Ishikawa (cell line): Measurements from ENCODE around the gene PRKCH.

Experiments used
- CEBPB ChIP-seq: IDR thresholded peaks from 2 replicates; pipeline ENCODE4 v1.6.1; 2012
- CREB1 ChIP-seq: IDR thresholded peaks from 2 replicates; pipeline ENCODE4 v1.6.1; 2012; ENCODE audit warnings: low read depth
- EGR1 ChIP-seq: IDR thresholded peaks from 2 replicates; pipeline ENCODE4 v1.6.1; 2012
- EP300 ChIP-seq: IDR thresholded peaks from 2 replicates; pipeline ENCODE4 v1.6.1; 2012; ENCODE audit warnings: borderline replicate concordance
- FOXM1 ChIP-seq: IDR thresholded peaks from 2 replicates; pipeline ENCODE4 v1.6.1; 2012; ENCODE audit warnings: low read depth, borderline replicate concordance
- MAX ChIP-seq: IDR thresholded peaks from 2 replicates; pipeline ENCODE4 v1.6.1; 2012
- NFIC ChIP-seq: IDR thresholded peaks from 2 replicates; pipeline ENCODE4 v1.6.1; 2012
- RAD21 ChIP-seq: IDR thresholded peaks from 2 replicates; pipeline ENCODE4 v1.6.1; 2012; ENCODE audit warnings: low read depth
- REST ChIP-seq: IDR thresholded peaks from 2 replicates; pipeline ENCODE4 v1.6.1; 2012; ENCODE audit warnings: low read depth, mild to moderate bottlenecking
- TAF1 ChIP-seq: IDR thresholded peaks from 2 replicates; pipeline ENCODE4 v1.6.1; 2012; ENCODE audit warnings: low read depth, mild to moderate bottlenecking
- TCF12 ChIP-seq: IDR thresholded peaks from 2 replicates; pipeline ENCODE4 v1.6.1; 2012; ENCODE audit warnings: low read depth
- TEAD4 ChIP-seq: IDR thresholded peaks from 2 replicates; pipeline ENCODE4 v1.6.1; 2012
- USF1 ChIP-seq: IDR thresholded peaks from 2 replicates; pipeline ENCODE4 v1.6.1; 2012
- YY1 ChIP-seq: IDR thresholded peaks from 2 replicates; pipeline ENCODE4 v1.6.1; 2012; ENCODE audit warnings: low read depth
- ZBTB7A ChIP-seq: IDR thresholded peaks from 2 replicates; pipeline ENCODE4 v1.6.1; 2012; ENCODE audit warnings: low read depth

Gene PRKCH

GRCh38 chr14:61372379-61372778, 51.0 kb downstream of the PRKCH start:
- no peak for TF ChIP-seq USF1
- no peak for TF ChIP-seq RAD21
- no peak for TF ChIP-seq EGR1
- TF ChIP-seq REST = no peak
- TF ChIP-seq MAX = no peak
- TF ChIP-seq CREB1 = no peak
- no peak for TF ChIP-seq NFIC
- TF ChIP-seq TEAD4 = no peak
- no peak for TF ChIP-seq YY1
- no peak for TF ChIP-seq CEBPB
- no peak for TF ChIP-seq TCF12
- TF ChIP-seq EP300 = no peak
- TF ChIP-seq TAF1 = no peak
- TF ChIP-seq ZBTB7A = no peak
- TF ChIP-seq FOXM1 = no peak

- TF ChIP-seq MAX (no peak), REST (no peak), EP300 (no peak), CREB1 (no peak), USF1 (no peak), EGR1 (no peak), NFIC (no peak)
Measured at GRCh38 chr14:61372842-61373555, 51.6 kb downstream of the PRKCH start.

GRCh38 chr14:61374284-61374683, 52.9 kb downstream of the PRKCH start:
- no peak for TF ChIP-seq YY1

- TF ChIP-seq CREB1 (no peak), YY1 (no peak), CEBPB (no peak), EGR1 (no peak), TAF1 (no peak), EP300 (no peak), ZBTB7A (no peak), MAX (no peak), TCF12 (no peak), USF1 (no peak), RAD21 (no peak), NFIC (no peak), FOXM1 (no peak)
Measured at GRCh38 chr14:61375218-61375617, 53.8 kb downstream of the PRKCH start.

GRCh38 chr14:61376314-61376713, 54.9 kb downstream of the PRKCH start:
- no peak for TF ChIP-seq TCF12
- TF ChIP-seq YY1 = no peak
- no peak for TF ChIP-seq TAF1
- no peak for TF ChIP-seq EP300
- TF ChIP-seq NFIC = no peak
- no peak for TF ChIP-seq MAX
- TF ChIP-seq CREB1 = no peak
- no peak for TF ChIP-seq CEBPB
- no peak for TF ChIP-seq USF1
- TF ChIP-seq REST = no peak
- TF ChIP-seq ZBTB7A = no peak
- no peak for TF ChIP-seq FOXM1
